HG03342 (cell line): Measurements from ENCODE around the gene RAB26.
"Not testable (repeated sequence)": the region's sequence is repeated elsewhere in the genome, so short reads cannot be mapped to it uniquely, and the experiment has no call there.

Source experiments
- ATAC-seq: cut with Tn5 transposase; IDR thresholded peaks from one replicate; pipeline ENCODE4 v1.9.1; 2021; ENCODE audit warnings: mild to moderate bottlenecking, moderate library complexity; ENCODE audit not compliant: unreplicated experiment

The RAB26 gene

DNA sequence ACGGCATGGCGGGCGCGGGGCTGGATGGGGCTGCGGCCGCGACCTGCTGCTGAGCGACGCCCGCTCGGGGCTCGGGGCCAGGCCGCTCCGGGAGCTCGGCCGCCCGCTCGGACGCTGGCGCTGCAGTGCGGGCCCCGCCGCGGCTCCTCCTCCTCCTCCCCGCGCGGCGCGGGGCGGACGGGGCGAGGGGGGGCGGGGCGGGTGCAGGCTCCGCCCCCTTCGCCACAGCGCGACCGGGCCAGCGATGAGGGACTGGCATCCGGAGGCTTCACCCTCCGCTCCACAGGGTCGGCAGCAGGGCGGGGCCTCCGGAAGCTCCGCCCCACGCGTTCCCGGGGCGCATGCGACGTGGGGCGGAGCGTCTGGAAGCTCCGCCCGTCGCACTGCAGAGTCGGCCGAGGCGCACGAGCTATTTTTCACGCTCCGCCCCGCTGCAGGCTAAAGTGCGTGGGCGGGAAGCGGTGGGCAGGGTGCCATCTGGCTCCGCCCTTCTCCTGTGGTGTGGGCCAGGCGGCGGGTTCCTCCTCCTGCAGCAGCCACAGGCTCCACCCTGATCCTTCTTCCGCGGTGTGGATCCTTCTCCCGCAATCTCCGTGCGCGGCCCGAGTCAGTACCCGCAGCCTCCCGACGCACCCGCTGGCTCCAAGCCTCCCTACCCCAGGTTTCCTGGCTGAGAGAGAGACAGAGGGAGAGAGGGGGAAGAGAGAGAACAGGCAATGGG, 12.5 kb upstream of the RAB26 start, which contains the start of gene PKD1:
TSS of gene PKD1 (minus strand) at position 129 of the 721 bp plus-strand sequence. CDS start 209 bp downstream, outside the sequence.
- ATAC-seq = not testable (repeated sequence)

DNA sequence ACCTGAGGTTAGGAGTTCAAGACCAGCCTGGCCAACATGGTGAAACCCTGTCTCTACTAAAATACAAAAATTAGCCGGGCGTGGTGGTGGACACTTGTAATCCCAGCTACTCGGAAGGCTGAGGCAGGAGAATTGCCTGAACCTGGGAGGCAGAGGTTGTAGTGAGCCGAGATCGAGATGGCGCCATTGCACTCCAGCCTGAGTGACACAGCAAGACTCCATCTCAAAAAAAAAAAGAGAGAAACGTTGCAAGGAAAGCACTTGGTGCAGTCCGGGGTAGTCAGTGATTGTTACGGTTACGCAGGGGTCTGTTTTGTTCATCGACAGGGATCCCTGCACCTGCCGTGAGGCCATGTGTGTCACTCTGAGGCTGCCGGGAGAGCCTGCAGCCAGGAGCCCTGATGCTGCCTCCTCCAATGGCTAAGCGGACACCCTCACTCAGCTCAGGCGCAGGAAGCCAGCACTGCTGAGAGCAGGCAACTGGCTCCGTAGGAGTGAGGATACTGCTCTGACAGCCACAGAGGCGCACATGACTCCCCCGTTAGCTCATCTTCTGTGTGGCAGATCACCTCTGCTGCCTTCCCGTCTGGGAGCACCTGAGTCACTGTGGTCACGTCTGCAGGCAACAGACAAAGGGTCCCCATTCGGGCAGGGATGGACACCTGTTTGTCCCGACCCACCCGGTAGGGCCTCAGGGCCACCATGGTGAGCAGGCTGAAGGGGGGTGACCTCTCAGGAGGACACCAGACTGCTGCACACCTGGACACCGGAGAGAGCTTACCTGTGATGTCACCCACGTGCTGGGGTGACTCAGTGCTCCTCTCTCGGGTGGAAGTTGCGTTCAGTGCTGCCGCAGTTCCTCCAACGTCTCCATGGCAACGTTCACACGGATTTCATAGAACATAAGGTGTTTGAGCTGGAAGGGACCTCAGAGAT, 5.2 kb upstream of the RAB26 start:
- no peak for ATAC-seq

DNA sequence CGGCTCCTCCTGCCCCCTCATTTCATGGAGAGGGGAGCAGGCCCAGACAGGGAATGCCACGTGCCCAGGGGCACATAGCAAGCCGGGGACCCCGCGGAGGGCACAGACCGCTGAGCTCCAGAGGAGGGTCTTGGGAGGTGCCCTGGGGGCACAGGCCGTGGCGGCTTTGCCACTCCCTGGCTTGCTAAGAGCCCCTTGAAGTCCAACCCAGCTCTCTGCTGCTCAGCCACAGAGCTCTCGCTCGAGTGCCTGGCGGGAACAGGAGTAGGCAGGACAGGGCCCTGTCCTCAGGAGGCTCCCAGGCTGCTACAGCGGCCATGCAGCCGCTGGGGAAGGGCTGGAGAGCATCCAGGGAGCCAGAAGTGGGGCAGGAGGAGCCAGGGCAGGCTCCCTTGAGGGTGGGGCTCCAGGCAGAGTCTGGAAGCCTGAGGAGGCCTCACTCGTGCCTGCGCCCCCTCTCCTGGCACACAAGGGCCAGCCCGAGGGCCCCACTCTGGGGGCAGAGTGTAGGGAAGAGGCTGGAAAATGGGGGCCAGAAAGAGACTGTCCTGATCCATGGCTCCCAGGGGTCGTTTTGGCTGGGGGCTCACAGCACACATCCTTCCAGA, 4.4 kb upstream of the RAB26 start:
- ATAC-seq = no peak

DNA sequence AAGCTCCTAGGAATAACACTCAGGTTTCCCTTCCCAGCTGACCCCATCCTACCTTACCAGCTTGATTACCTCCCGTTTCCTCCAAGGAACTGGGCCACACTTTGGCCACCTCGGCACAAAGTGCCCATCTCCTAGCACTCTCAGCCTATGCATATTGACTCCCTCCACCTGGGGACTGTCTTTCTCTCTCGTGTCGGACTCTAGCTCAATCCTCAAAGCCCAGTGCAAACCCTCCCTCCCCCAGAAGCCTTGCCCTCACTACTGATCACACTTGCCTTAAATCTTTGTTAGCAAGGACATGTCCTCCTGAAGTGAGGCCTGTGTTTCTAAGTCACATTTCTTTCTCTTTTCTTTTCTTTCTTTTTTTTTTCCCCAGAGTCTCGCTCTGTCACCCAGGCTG, 2.6 kb upstream of the RAB26 start:
- no peak for ATAC-seq

DNA sequence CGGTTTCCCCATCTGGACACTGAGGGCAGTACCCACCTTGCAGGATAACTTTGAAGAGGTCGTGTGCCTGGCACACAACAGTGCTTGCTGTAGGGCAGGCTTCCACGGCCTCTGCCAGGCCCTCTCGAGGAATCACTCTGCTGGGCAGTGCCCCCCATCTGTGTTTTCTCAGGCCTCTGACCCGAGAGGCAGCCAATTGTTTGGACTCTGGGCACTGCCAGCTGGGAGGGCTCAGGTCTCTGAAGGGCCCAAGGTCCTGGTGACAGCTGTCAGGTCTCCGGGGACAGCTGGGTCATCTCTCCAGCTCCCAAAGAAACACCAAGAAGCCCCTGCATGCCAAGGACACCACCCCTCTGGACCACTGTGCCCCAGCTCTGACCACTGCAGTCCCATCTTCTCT, 1.0 kb upstream of the RAB26 start:
- no peak for ATAC-seq

DNA sequence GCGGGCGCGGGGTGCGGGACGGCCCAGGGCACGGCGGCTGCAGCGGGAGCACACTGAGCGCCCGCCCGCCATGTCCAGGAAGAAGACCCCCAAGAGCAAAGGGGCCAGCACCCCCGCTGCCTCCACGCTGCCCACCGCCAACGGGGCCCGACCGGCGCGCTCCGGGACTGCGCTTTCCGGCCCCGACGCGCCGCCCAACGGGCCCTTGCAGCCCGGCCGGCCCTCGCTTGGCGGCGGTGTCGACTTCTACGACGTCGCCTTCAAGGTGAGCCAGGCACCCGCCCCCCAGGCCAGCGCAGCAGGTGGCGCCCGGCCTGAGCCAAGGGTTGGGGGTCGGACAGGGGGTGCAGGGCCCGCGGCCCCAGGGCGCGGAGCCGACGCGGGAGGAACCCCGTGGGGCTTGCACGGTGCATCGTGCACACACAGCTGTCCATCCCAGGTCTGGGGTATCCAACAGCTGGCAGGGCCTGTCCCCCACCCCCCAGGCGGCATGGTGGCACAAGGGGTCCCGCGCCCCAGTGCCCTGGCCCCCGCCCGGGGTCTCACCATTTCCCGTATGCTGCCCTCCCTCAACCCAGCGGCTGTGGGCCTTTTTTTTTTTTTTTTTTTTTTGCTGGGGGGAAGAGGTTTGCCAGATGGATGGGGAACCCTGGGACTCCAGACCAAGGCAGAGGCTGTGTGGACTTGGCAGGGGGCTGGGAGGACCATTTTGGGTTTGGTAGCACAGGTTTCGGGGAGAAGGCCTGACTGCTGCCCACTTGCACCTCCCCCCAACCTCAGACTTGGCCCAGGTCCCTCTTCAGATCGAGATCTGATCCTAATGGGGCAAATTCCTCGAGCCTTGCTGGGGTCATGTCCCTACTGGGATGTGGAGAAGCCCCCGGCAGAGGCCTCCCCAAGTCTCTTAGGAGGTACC, 547 bp downstream of the RAB26 start:
- no peak for ATAC-seq

DNA sequence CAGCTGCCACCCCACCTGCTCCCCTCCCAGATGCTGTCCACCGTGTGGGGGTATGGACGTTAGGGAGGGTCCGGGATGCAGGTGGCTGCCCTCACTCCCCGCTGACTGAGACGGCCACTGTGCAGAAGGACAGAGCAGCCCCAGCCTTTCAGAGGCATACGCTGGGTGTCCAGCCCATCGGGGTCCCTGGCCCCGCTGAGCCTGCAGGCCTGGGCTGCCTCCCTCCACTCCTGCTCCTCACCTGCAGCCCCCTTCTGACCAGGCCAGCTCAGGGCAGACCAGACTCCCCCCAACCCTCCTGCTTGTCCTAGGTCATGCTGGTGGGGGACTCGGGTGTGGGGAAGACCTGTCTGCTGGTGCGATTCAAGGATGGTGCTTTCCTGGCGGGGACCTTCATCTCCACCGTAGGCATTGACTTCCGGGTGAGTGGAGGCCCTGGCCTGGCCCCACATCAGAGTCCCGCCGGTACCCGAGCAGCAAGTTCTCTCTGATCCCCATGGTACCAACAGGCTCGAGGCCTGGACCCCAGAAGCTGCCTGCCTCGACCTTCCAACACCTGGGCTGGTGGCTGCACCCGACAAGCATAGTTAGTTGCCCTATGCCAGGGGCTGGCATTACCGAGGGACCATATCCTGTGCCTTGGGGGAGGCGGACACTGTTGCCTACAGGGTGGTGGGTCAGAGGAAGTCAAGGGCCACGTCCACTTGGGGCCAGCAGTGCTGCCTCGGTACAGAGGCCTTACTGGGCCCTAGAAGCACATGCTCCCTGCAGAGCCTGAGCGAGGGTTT, 1.4 kb downstream of the RAB26 start:
- ATAC-seq = no peak

DNA sequence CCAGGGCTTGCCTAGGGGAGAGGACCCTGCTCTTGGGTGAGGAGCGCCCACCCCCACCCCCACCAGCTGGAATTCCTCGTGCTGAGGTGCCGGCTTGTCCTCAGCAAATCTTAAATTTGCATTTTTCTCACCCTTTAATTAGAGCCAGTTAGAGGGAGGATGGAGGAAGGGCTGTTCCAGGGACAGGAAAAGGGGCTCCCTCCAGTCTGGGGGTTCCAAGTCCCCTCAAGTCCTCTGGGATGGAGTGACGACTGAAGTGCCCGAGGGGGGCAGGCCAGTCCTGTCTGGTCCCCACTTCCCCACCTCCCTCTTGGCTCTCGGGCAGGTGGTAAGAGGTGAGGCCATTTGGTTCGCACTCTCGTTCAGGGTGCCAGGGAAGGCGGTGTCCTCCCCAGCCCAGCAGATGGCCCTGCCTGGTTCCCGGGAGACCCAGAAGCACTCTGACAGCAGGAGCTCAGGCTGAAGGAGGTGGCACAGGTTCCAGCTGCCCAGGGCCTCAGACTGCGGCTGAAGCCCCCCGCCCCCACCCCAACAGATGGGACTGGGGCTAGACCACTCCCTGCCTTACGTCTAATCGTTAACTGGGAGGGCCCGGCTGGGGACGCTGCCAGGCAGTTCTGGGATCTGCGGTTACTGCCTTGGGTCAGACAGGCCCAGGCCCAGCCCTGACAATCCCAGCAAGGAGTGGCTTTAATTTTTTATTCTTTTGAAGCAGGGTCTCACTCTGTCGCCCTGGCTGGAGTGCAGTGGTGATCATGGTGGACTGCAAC, 2.2 kb downstream of the RAB26 start:
- no peak for ATAC-seq

DNA sequence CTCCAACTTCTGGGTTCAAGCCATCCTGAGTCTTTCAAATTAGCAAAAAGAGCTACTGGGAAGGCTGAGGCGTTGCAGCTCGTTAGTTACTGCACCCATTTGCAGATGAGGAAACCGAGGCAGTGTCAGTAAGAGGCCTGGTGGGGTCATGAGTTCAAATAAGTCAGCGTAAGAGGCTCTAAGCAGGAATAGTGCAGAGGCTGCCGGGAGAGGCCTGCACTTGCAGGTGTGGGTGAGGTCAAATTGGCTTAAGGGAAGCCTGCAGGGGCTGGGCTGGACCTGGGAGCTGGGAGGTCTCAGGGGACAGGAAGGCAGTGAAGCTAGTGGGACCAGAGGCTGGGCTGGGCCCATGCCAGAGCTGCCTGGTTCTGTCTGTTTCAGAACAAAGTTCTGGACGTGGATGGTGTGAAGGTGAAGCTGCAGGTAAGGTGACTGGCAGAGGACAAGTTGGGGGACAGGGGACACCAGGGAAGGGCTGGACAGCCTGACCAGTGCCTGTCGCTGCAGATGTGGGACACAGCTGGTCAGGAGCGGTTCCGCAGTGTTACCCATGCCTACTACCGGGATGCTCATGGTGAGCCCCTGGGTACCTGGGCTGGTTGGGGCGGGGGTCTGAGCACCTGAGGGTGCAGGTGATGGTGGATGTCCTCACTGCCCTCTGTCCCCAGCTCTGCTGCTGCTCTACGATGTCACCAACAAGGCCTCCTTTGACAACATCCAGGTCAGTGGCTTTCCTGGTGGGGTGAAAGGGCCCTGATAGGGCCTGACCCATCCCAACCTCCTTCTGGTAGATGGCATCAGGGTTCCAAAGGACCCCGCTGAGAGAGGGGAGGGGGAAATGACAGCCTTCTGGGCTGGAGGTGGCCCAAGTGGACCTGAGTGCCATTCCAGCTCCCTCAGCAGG, 3.0 kb downstream of the RAB26 start:
- no peak for ATAC-seq

DNA sequence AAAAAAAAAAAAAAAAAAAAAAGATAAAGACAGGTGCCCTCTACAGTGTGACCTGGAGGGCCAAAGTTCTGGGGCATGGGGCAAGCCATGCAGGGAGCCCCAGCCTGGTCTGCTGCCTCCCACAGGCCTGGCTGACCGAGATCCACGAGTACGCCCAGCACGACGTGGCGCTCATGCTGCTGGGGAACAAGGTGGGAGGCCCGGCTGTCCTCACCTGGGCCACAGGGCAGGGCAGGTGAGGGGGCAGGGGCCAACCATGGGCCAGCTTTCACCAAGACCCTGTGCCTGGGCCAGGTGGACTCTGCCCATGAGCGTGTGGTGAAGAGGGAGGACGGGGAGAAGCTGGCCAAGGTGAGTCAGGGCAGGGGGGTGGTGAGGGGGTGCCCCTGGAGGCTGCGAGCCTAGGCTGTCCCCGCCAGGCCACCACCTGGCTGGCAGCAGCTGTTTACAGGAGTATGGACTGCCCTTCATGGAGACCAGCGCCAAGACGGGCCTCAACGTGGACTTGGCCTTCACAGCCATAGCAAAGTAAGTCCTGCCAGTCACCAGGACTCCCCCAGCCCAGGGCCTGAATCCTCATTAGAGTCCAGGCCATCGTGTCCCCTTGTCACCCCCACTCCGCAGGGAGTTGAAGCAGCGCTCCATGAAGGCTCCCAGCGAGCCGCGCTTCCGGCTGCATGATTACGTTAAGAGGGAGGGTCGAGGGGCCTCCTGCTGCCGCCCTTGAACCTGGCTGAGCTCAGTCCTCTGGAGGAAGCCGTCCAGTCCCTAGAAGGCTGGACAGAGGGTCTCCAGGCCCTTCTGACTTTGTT, 4.5 kb downstream of the RAB26 start:
- no peak for ATAC-seq

DNA sequence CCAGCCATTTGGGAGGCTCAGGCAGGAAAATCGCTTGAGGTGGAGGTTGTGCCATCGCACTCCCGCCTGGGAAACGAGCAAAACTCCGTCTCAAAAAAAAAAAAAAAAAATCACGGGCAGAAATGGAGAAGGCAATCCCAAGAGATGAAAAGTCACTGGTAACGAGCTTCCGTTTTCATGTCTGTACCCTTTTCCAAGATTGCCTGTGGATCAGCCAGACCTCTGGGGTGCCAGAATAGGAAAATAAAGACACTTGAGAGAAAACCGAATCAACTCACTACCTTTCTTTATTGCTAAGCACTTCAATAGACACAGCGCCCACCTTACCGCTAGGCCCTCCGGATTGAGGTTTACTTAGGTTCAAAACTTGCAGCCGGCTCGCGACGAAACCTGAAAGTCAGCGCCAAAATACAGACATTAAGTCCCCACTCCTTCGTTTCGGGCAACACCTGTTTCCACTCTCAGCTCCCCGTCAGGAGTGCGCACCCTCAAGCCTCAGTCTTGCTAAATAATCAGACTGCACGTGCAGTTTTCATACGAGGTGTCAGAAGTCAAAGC, 6.2 kb downstream of the RAB26 start:
- no peak for ATAC-seq

DNA sequence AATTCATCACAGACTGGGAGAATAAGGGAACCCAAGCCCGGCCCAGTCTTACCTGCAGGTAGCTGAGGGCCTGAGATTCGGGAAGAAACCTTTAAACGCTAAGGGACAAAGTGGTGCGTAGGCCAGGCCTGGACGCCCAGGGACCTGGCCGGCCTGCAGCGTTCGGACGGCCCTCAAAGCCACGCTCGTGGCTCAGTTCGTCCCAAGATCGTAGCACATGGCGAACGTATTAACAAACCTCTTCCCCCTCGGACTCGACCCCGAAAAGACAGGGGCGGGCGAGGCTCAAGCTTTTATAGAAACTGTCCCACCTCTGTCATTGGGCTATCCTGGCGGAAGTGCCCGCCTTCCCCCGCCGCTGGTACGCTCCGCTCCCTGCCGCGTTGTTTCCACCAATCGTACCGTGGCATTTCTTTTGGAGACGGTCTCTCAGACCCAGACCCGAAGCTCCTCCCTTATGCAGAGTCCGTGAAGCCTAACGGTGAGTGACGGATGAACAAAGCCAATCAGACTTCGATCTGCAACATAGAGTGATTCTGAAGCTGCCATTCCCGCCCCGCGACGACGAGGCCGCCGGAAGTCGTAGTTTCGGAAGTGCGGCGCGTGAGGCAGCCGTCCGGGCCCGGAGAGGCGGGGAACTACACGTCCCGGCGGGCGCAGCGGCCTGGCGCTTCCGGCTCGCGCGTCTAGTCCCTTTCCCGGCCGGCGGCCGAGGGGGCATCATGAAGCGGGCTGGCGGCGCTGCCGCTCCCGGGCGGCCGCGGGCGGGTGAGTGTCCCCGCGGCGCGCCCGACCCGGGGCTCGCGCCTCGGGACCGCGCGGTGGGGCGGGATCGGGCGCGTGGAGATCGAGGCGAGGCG, 6.9 kb downstream of the RAB26 start, which contains the start of gene TRAF7:
TSS of gene TRAF7 (plus strand) at position 692 of the 860 bp plus-strand sequence. CDS start 8,139 bp downstream, outside the sequence.
- peak; percentile 82 for ATAC-seq

DNA sequence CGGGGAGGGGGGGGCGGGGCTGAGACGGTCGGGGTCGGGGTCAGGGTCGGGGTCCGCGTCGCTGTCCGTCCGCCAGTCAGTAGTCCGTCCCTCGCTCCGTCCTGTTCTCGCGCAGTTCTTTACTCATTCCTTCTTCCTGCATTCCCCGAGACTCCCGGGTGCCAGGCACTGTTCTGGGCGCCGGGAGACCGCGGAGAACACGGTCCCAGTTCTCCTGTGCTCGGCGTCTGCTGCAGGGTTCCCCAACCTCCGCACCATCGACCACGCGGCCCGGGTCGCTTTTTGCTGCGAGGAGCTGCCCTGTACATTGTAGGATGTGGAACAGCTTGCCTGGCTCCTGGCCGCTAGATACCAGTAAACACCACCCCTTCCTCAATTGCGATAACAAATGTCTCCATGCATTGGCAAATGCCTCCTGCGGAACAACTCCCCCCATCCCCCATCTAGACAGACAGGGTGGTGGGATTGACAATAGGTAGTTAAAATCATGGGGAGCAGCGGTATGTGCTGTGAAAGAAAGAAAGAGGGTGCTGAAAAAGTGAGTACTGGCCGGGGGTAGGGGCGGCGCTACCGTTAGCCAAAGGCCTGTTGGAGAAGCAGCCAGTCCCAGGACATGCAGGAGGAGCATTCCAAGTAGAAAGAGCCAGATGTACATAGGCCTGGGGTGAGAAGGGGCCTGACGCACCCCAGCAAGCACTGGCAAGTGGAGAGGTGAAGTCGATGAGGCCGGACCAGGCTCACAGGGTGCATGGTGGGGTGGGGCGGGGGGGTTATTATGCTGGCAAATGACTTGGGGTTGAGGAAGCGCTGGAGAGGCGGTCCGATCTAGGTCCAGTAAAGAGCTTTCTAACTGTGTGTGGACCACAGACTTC, 7.8 kb downstream of the RAB26 start:
- no peak for ATAC-seq

DNA sequence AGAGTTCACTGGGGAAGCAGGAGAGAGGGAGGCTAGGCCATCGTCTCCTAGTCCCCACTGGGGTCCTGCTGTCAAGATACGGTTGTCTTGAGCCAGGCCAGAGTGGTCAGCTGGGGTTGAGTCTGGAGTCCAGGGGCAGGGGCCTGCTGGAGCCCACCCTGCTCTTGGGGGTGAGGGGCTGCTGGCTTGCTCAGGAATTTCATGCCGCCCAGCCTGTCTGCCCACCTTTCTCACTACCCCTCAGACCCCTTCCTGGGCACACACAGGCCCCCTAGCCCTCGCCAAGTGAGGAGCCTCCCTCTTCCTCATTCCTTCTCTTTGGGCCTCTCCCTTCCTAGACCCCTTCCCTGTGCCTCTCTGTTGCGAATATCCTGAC, 8.4 kb downstream of the RAB26 start:
- ATAC-seq = no peak
